Measurements from ENCODE around the gene HPCA.

The HPCA gene
- long read RNA-seq, donor 1 = 0 reads
- long read RNA-seq, donor 2 = 0 reads
- long read RNA-seq, donor 3 = 0 reads
- long read RNA-seq, donor 4, partial matches to known transcripts = 0 of 11 reads
- long read RNA-seq, donor 4, other reads (novel, unspliced or antisense) = 11 of 11 reads
- long read RNA-seq, donor 5, partial matches to known transcripts = 0 of 5 reads
- long read RNA-seq, donor 5, other reads (novel, unspliced or antisense) = 5 of 5 reads
- long read RNA-seq, donor 6 = 0 reads
- long read RNA-seq, donor 7, partial matches to known transcripts = 6 of 6 reads
- long read RNA-seq, donor 7, other reads (novel, unspliced or antisense) = 0 of 6 reads
- long read RNA-seq, donor 8 = 0 reads

DNA sequence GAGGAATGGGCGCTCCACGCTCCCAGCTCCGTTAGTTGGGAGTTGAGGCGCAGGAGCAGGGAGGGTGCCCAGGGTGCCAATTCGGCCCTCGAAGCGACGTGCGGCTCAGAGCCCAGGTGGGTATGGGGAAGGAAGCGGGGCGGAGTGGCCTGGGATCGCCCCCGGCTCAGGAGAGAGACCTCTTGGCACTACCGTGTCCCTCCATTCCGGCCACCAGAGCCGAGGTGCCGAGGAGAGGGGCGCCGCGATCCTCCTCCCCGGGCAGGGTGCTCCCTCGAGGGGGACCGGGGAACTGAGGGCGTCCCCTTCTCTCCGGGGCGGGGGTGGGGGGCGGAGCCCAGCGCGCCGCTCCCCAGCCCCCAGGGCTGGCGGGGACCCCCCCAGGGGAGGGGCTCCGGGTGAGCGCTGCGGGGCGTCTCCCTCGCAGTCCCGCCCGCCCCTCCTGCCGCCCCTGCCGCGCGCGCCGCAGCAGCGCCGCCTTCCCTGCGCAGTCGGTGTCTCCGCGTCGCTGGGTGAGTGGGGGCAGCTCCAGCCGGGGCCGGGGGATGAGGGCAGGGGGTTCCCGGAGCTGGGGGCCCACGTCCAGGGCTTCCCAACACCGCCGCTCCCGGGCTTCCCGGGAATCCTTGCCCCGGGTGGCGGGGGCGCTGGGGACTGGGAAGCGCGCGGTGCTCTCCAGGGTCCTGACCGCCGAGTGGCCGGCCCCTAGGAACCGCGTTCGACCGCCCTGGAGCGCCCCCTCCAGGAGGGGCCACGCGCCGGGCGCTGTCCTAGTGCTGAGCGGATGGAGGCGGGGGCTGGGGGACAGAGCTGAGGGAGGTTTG, at the start of gene HPCA:
HPCA (plus strand) TSS at position 488 of the 824 bp plus-strand sequence. CDS start 2,408 bp downstream, outside the sequence.
- peak; percentile 69 for DNase-seq

DNA sequence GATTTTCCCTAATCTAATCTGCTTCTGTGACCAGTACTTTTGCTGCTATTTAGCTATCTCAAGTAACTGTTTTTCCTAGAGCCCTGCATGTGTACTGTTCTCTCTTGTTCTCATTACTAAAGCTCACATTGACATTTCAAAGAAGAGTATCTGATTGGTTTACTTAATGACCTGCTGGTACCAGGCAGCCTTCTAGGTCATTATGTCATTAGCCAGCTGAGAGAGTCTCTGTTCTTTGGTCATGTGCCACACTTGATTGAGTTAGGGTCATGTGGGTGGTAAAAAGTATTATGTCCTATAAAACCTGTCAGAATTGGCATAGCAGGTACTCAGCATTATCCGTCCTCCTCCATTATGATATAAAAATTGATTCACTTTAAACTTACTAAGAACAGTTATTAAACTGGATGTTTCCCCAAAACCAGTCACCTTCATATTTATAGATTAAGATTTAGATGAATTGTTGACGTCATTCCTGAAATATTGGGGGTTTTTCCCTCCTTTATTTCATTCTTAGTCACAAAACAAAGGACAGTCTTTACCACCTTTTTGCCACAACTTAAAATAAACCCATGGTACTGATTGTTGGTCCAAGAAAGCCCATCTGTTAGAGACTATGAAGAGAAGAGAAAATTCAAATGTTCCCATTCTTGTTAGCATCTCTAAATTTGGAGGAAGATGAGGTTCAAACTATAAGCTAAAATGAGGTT, 37.8 kb upstream of the HPCA start:
- DNase-seq = no peak

DNA sequence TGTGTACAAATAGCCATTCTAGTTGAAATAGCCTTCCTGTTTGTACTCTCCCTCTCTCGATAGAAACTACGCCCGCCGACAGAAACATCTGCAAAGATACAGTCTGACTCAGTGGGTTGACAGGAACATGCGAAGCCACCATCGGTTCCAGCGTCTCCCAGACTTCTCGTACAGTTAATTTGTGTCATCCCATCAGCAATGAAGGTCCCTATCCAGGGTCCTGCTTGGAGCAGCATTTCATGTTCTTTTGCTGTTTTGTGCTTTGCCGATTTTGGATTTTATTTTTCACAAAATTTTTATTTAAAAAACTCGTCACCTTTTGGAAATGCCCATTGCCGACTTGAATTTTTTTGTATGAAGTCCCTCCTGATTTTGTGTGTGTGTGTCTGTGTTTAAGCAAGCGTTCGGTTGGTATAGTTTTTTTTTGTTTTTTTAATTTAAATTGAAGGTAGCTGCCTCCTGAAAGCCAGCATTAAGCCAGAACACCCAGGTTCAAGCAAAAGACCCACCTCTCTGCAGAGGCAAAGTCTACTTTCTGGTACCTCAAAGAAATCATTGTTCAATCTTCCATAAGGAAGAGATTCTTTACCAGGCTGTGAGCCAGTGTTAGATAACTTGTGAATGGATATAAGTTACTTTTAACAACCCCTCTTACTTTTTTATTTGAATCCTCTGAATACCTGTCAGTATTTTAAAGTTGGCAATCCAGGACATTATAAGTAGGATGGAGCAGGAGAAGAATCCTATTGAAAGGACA, 30.3 kb upstream of the HPCA start:
- no peak for DNase-seq

DNA sequence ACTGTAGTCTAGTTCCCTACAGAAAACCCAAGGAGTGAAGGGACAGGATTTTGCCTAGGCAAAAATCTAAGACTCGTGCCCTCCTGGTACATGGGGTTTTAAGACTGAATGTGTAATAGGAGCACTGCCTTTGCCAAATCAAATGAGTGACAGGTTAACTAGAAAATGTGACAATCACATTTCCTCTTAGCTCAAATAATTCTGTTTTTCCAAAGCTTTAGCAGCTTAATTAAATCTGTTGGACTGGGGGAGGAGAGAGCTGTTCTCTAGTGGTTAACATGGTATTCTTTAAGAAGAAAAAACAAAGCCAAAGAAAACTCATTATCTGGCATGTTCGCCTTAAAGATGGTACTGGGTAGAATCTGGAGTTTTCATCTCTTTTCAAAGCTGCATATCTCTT, 28.2 kb upstream of the HPCA start:
- no peak for DNase-seq

DNA sequence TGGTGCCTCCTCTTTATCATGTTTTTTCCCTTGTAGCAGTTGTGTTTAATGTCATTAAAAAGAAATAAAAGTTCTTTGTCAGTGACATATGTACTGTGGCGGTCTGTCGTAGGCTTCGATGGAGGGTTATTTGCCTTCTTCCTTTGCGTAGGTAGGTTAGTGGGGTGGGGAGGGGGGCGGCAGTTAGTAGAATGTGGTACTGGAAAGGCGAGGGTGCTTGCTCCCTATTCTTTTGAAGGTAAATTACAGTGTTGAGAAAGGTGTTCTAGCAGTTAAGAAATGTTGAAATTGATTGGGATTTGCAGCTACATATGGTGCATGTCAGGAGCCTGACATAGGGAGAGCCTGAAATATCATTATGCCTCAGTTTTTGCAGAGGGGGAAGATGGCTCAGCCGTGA, 27.5 kb upstream of the HPCA start:
- no peak for DNase-seq

DNA sequence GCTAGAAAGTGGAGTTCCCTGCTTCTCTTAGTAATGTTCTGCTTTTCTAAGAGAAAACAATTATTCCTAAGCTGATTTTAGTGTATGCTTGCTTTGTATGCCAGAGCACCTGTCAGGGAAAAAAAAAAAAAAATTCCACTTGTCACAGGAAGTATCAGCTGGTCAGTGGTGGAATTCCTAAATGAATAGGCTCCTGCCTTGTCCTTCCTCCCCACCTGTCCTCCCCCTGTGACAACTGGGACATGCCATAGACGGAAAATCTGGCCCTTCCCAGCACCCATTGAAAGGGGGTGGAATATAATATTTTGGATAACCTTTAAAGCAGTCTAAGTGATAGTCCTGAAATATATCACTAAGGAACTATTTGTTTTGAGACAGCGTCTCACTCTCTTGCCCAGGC, 26.4 kb upstream of the HPCA start:
- no peak for DNase-seq

DNA sequence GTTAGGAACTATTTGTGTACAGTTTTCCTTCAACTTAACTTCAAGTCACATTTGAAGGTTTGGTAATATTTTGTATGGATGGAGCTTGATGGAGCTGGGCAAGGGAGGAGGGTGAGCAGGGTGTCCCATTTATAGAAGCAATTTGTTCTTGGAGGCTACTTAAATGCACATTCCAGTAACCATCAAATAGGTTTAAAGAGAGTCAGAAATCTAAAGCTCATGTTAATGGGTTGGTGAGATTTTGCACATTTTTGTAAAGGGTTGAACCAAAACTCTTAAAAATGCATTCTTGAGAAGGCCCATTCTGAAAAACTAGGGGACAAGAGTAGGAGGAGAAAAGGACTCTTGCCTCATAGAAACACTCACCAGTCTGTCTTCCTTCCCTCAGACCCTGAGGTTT, 25.7 kb upstream of the HPCA start:
- no peak for DNase-seq

DNA sequence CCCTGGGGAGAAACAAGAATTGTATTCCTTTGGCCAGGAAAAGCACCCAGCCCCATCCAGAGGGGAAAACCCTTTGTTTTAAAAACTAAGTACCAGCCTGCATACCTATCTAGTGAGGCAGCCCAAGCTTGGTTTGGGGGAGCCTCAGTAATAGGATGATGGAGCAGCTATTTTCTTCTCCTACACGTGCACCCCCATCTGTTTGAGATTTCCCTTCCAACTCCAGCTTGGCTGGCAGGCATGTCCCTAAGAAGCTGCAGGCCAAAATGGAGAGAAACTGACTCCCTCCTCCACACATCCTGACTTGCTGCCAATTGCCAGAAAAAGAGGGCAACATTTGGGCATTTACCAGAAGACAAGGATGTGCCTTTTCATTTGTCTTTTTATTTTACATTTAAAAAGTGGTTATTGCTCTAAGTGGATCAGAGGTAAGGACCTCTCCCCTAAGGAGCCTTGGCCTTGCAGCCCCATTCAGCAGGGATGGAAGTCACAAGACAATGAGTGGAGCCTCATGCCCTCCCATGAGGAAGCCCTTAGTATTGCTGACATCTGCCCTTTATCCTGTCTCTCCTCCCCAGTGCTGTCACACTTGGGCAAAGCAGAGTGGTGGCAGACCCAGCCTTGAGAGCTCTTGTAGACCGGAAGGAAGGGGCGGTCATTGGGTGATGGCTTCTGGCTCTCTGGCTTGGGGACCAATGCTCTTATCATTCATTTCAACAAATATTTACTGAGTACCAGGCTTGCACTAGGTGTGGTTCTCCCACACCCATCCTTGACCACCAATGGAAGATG, 24.2 kb upstream of the HPCA start:
- DNase-seq = no peak

DNA sequence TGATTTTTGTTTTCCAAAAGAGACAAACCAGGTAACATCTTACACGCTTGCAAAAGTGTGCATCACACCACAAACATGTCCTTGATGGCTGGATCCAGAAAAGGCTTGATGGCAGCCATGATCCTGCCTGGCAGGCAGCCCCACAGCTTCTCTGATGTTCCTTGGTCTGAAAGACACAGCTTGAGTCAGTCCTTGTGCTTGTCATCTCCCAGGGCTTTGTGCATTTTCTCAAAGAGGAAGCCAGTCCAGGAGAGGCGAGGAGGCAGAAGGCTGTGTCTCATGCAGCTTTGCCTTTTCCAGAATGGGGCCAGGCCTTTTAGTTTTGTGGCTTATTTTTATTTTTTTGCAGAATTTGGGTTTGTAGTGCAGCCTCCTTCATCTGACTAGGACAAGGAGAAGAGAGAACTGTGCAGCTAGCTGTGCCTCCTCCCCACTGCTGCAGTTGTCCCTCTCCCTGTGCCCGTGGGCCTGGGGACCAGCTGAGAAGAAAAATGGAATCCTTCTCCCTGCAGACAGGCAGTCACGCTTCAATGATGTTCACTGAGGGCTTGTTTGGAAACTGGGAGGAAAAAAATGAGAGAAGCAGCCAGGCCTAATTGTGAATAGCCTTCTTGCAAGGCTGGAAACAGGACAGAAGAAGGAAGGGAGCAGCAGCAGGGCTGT, 22.9 kb upstream of the HPCA start:
- DNase-seq = no peak

DNA sequence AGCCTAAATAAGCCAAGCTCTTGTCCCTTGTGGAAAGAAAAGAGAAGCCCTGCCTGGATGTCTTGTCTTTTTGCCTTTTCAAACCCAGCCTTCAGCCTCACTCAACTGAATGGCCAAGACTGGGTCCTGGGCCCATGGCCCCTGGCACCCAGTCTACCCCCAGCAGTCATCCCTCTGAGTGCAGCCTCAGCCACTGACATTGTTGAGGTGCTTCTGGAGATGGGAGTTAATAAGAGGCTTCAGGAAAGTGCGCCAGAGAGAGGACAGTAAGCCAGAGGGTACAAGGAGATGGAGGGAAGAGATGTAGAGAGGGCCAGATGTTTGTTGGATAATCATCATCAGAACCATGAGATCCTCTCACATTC, 22.4 kb upstream of the HPCA start:
- no peak for DNase-seq

DNA sequence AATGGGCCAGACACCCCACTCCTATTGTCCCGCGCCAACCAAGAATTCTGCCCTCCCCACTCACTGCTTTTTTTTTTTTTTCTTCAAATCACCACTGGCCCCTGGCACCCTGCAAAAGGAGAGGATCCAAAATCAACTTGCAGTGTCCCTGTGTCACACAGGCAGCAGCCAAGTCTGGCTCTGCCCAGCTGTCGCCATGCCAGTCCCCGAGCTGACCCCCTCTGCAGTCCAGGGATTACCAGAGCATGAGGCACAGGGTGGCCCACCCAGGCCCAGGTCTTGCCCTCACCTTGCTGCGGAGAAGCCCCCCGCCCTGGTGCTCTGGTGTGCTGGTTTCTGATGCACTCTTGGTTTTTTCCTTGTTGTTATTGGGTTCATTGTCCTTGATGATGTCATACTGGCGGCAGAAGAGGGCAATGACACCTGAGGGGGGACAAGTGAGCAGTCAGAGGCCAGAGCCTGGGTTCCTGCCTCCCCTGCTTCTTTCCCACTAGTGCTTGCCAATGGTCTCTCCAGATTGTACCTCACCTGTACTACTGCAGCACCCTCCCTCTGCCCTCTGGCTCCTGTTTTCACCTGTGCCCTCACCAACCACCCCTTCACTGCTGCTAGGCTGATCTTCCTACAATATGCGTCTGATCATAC, 21.8 kb upstream of the HPCA start:
- no peak for DNase-seq

DNA sequence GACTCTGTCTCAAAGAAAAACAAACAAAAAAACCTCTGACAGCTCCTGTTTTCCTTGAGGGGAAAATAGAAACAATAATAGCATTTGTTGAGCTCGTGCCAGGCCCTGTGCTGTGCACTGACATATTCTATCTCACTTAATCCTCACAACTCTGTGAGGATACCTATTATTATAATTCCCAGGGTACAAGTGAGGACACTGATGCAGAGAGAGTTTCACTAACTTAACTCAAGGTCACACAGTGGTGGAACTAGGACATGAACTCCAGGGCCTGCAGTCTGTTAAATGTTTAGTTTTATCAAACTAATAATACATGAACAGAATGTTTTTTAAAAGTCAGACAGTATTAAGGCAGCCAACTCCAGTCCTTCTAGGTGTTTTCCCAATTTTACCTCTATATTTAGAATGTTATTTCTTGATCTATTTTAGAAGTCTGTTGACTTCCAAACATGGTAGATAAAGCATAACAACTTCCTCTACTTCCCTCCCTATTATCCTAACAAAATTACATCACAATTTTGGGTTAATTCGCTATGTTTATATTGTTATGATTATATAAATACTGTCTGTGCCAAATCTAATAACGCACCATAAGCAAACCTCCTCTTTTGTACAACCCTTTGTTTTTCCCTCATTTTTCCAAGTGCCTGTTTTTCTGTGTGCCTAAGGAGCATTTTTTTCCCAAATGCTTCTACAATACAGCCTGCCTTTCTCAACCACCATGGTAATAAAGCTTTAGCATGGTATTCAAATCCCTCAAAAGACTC, 20.5 kb upstream of the HPCA start:
- no peak for DNase-seq

DNA sequence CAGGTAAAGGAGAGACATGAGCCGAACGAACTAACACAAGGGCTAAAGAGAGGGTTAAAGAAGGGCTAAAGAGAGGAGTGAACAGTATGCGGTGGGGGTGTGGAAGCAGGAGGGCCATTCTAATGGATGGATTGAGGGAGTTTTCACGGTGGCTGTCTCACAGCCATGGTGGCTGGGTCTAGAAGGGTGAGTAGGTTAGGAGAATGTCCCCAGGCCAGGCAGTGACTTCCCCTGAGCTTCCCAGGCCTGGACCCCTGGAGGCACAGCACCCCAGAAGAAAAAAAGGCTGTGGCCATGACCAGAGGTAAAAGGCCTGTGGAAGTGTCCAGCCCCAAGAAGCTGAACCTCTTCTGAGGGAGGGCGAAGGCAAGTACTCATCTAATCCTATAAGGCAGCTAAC, 19.1 kb upstream of the HPCA start:
- DNase-seq = no peak

DNA sequence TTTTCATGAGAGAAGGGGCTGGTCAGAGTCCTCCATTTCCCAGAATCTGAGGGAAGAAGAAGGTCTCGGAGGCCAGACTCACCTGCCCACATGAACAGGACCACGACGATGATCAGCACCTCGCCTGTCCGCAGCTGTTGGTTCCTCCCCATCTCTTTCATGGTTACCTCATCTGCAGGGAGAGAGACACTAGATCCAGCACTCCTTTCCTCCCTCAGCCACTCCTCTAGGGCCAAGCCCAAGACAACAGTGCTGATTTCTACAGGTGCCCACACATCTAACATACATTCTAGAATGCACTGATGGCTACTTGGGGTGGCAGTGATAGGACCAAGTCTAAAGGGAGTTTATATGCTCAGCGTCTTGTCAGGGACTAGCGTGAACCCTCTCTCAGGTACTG, 18.6 kb upstream of the HPCA start:
- DNase-seq = no peak

DNA sequence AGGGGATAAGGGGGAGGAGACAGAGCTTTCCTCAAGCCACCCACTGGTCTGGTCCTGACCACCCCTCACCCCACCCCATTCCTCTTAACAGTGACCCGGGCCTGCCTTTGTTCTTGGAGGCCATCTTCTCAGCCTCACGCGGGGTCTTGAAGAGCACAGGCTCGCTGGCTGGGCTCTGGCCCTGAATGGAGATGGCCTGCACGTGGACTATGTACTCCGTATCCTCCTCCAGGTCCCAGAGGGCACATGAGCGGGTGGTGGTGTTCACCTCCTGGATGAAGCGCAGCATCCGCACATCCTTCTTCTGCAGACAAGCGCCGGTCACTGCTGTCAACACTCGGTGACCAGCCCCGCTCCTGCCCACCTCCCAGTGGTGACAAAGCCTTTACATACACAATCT, 18.2 kb upstream of the HPCA start:
- no peak for DNase-seq

DNA sequence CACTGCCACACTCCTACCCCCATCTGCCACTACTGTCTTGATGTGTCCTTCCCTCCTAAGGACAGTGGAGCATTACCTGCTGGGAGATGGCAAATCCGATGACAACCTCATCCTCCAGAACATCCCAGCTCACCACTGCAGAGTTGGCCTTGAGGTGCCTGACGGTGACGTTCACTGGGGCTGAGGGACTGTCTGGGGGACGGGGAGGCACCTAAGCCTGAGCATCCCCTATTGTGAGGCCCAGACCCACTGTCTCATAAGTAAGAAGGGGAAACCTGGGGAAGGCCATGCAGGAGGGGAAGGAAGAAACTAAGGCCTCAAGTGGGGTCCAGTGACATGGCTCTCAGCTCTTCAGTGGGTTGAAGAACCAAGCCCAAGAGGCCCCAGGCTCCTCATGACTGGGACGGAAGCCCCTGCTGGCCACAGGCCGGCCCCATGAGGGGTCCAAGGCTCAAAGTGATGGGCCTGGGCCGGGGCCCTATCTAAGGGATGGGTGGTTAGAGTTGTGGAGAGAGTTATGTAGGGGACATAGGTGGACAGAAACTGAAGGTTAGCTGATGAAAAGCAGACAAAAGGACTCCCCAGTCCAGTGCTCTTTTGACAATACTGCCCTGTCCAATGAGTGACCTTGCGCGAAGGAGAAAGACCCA, 17.4 kb upstream of the HPCA start:
- DNase-seq = no peak

DNA sequence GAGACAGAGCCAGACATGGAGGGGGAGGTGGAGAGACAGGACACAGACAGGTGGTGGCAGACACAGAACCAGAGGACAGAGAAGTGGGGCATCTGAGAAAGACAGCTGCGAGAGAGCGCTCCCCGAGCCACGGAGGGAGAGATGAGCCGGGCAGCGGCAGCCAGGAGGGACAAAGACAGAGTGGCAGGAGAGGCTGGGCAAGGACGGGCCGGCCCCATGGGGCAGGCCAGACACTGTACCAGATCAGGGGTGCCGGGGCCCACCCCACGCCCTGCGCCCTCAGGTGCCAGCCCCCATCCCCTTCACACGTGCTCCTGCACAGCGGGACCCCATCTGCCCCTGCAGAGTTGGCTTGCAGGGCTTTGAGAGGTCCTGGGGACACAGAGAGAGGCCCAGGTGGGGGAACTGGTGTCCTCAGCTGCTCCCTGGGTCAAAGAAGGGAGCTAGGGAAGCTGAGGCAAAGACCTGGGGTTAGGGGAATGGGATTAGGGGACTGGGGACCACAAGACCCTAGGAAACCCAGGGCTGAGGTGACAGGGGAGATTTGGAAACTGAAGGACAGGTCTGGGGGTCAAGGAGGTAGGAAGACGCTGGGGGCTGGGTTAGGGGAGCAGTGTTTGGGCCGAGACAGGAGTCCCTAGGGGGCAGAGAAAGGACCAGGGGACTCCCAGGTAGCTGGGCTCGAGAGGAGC, 16.2 kb upstream of the HPCA start:
- peak; percentile 26 for DNase-seq

DNA sequence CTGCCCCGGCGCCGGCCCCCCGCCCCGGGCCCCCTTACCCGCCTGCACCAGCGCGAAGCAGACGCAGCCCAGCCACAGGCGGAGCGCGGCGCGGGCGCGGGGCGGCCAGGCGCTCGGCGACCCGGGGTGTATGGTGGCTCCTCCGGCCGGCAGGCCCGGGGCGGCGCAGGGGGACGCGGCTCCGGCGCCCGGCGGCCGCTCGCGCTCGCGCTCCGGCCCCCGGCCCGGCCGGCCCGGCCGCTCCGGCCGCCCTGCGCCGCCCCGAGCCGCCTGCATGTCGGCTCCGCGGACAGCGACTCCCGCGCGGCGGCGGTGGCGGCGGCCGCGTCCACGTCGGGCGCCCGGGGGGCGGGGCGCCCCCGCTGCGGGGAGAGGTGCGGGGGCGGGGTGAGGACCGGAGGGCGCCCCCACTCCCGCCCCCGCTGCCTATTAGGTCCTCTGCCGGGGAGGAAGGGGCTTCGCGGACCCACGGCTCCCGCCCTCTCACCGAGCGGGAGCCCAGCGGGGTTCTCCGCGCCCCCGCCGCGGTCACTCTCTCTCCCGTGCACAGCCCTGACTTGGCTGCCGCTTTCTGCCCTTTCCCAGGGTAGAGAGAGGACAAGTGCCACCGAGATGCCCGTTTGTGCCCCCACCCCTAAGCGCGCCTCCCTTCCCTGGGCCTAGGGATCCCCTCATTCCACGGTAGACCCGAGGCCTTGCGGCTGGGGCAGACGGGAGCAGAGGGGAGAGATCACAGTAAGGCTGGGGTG, 15.5 kb upstream of the HPCA start, which contains the start of gene FNDC5:
FNDC5 (minus strand) TSS at position 298 of the 749 bp plus-strand sequence.
- DNase-seq = peak; percentile 51
